ENCODE results near the gene CDT1. TPM values are rescaled to one million over a fixed set of nuclear protein-coding genes. Genes with fewer than 3 reads are reported as not detected.

Gene CDT1
- total and polyA plus RNA-seq, 12 donors: 0.29 to 5.7 (median 1.6) TPM; not detected in 1

DNA sequence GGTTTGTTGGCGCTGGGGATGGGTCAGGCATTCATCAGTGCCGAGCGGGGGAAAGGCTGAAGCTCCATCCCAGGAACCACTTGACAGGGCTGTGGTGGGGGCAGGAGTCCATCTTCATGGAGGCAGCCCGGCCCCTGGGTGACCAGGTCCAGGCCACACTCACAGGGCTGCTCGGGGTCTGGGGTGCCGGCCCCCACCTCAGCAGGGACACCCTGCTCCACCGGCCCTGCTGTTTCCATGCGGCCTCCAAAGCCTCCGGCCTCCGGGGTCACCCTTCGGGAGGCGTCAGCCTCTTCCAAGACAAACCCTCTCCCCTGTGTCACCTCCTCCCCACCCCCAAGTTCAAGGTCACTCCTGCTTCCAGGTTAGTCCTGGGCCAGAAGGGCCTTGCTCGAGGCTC lies 31.1 kb downstream of the CDT1 start:
- Histone ChIP-seq H3K4me3 (no peak overlapping the region), H3K4me1 (replicated peaks in 1 of 2) (no peaks in the 10 kb centered on the region), H3K27me3 (no peaks in the 10 kb centered on the region), H3K9me3 (replicated peaks in 1 of 3) (no peaks in the 10 kb centered on the region), H3K36me3 (replicated peaks in 1 of 2) (peaks cover 0 to 11% of the 10 kb centered on the region in 2 donors), H3K27ac (peak overlapping the region in 1 of 5 donors; percentile 22)
- no peak for TF ChIP-seq POLR2A (IDR thresholded peaks at IDR 0.05)
- TF ChIP-seq, protein P1, sequence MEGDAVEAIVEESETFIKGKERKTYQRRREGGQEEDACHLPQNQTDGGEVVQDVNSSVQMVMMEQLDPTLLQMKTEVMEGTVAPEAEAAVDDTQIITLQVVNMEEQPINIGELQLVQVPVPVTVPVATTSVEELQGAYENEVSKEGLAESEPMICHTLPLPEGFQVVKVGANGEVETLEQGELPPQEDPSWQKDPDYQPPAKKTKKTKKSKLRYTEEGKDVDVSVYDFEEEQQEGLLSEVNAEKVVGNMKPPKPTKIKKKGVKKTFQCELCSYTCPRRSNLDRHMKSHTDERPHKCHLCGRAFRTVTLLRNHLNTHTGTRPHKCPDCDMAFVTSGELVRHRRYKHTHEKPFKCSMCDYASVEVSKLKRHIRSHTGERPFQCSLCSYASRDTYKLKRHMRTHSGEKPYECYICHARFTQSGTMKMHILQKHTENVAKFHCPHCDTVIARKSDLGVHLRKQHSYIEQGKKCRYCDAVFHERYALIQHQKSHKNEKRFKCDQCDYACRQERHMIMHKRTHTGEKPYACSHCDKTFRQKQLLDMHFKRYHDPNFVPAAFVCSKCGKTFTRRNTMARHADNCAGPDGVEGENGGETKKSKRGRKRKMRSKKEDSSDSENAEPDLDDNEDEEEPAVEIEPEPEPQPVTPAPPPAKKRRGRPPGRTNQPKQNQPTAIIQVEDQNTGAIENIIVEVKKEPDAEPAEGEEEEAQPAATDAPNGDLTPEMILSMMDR (IDR thresholded peaks at IDR 0.05): no peak
- WGBS, 4 donors: 86 to 95% (median 90%) methylated on average over 9 to 13 of the region's 13 CpGs
- no peak for DNase-seq
- intact Hi-C loops (cut with DNase I): no loop called here

DNA sequence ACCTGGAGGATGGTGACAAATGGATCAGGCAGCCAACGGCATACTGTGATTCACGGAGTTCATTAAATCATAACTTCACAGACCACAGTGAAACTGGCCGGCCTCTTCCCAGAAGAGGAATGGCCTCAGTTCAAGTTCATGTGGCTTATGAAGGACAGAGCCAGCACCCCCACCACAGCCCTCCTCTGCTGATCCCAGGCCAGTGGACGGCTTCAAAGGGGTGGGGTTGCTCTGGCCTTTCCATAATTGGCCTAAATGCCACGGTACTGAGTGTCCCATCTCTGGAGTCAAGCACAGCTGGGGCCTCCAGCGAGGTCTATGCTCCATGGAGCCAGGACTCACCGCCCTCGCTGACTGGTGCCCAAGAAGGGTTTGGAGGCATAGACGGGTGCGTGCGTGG lies 31.8 kb downstream of the CDT1 start:
- intact Hi-C loops (cut with DNase I): no loop called here
- 71 to 84% (median 80%) methylated on average over 10 to 11 of the region's 11 CpGs for WGBS, 4 donors
- Histone ChIP-seq H3K27ac (peak overlapping the region in 2 of 5 donors; percentile 12 to 55), H3K4me3 (no peak overlapping the region), H3K4me1 (replicated peaks in 1 of 2) (no peaks in the 10 kb centered on the region), H3K36me3 (replicated peaks in 1 of 2) (peaks cover 0 to 18% of the 10 kb centered on the region in 2 donors), H3K9me3 (replicated peaks in 1 of 3) (no peaks in the 10 kb centered on the region), H3K27me3 (no peaks in the 10 kb centered on the region)
- TF ChIP-seq, protein P1 (IDR thresholded peaks at IDR 0.05): no peak
- no peak for TF ChIP-seq POLR2A (IDR thresholded peaks at IDR 0.05)
- DNase-seq: peak in 1 of 7 donors; percentile 71

DNA sequence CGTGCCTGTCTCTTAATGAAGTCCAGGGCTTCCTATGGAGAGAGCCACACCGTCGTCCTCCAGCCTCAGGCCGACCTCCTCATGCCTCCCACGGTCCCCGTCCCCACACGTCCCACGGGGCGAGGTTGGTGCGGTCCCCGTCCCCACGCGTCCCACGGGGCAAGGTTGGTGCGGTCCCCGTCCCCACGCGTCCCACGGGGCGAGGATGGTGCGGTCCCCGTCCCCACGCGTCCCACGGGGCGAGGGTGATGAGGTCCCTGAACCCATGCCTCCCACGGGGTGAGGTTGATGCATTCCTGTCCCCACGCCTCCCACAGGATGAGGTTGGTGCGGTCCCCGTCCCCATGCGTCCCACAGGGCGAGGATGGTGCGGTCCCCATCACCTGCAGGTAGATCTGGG lies 32.2 kb downstream of the CDT1 start:
- 89 to 97% (median 95%) methylated on average over 30 to 33 of the region's 33 CpGs for WGBS, 4 donors
- H3K36me3 ChIP-seq (replicated peaks in 1 of 2): peaks cover 0 to 22% of the 10 kb centered on the region in 2 donors
- no peak for DNase-seq

DNA sequence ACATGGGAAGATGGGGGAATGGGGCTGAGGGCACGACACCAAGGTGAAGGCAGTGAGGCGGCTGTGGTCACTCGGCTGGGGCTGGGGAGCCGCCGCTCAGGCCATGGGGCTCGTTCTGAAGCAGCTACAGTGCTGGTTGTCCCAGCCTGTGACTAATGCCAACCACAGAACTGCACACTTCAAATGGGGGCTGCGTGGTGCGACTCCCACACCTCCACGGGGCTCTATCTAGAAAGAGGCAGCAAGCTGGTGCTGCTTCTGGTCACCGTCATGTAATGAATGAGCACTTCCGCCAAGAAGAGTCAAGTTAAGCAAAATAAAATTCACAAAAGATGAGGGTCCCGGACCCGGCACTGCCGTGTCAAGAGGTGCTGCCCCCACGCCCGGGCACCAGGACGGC lies 33.2 kb downstream of the CDT1 start:
- Histone ChIP-seq H3K36me3 (replicated peaks in 1 of 2) (peaks cover 0 to 23% of the 10 kb centered on the region in 2 donors), H3K27ac (no peak overlapping the region), H3K9me3 (replicated peaks in 1 of 3) (no peaks in the 10 kb centered on the region), H3K4me3 (no peak overlapping the region), H3K4me1 (replicated peaks in 1 of 2) (no peaks in the 10 kb centered on the region), H3K27me3 (no peaks in the 10 kb centered on the region)
- TF ChIP-seq, protein P1 (IDR thresholded peaks at IDR 0.05): no peak
- no peak for TF ChIP-seq POLR2A (IDR thresholded peaks at IDR 0.05)
- WGBS, 4 donors: 93 to 95% (median 93%) methylated on average over 16 to 17 of the region's 17 CpGs
- DNase-seq: no peak
- intact Hi-C loops (cut with DNase I): no loop called here

More for the DNA sequence above, 32.2 kb downstream of the CDT1 start:
- TF ChIP-seq POLR2A (IDR thresholded peaks at IDR 0.05): no peak
- Histone ChIP-seq H3K27me3 (no peaks in the 10 kb centered on the region), H3K4me3 (no peak overlapping the region), H3K27ac (peak overlapping the region in 2 of 5 donors; percentile 12 to 55), H3K4me1 (replicated peaks in 1 of 2) (no peaks in the 10 kb centered on the region), H3K9me3 (replicated peaks in 1 of 3) (no peaks in the 10 kb centered on the region)
- intact Hi-C loops (cut with DNase I): no loop called here

DNA sequence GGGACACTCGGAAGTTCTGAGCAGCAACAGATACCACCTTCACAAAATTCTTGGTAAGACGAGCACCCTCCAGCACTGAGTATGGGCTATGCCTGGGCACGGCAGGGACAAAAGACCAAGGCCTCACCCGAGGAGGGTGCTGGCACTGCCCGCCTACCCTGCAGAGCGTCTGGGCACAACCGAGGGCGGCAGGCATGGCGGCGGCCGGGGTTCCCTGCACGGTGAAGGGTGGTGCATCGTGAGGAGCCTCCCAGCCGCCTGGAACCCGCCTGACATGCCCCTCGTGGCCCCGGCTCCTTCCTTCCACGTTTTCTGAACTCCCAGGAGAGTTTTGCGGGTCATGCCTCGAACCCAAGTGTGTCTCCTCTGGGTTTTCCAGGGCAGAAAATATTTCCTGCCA lies 34.2 kb downstream of the CDT1 start:
- 93 to 98% (median 94%) methylated on average over 4 to 20 of the region's 20 CpGs for WGBS, 4 donors
- no peaks in the 10 kb centered on the region for H3K27me3 ChIP-seq
- DNase-seq: no peak
- no peak for TF ChIP-seq POLR2A (IDR thresholded peaks at IDR 0.05)
- TF ChIP-seq, protein P1 (IDR thresholded peaks at IDR 0.05): no peak
- no peak overlapping the region for H3K27ac ChIP-seq
- H3K36me3 ChIP-seq (replicated peaks in 1 of 2): peaks cover 0 to 23% of the 10 kb centered on the region in 2 donors
- H3K9me3 ChIP-seq (replicated peaks in 1 of 3): no peaks in the 10 kb centered on the region
- no peaks in the 10 kb centered on the region for H3K4me1 ChIP-seq (replicated peaks in 1 of 2)
- H3K4me3 ChIP-seq: no peak overlapping the region
- intact Hi-C loops (cut with DNase I): no loop called here
